Measurements from ENCODE around the gene TRPT1.

The TRPT1 gene

DNA sequence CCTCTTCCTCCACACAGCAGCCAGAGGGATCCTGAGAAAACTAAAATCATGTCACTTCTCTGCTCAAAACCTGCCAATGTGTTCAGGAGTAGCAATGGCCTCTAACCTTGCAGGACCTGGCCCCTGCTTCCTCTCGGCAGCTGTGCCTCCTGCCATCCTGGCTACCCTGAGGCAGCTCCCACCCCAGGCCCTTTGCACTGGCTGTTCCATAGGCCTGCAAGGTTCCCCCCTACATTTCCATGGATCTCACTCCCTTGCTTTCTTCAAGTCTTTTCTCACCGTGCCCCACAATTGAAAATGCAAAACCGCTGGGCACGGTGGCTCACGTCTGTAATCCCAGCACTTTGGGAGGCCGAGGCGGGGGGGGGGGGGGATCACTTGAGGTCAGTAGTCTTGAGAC is 42.1 kb downstream of the TRPT1 start:
- no peak overlapping the region for H2BK15ac ChIP-seq (ENCODE audit: low read length)
- peak overlapping the region in 1 of 2 donors; percentile 92 for H3K4me3 ChIP-seq (ENCODE audit: low read length in 2 of 2)
- no peaks in the 10 kb centered on the region for H3K27me3 ChIP-seq (ENCODE audit: control insufficient read depth in 3 of 3, insufficient read depth in 3 of 3, low read depth in 1 of 3, low read length in 3 of 3)
- peaks cover 10 to 16% of the 10 kb centered on the region in 2 donors for H3K4me1 ChIP-seq (ENCODE audit: control insufficient read depth in 2 of 2, insufficient read depth in 1 of 2, low read depth in 1 of 2, low read length in 2 of 2)
- no peak overlapping the region for H2BK5ac ChIP-seq (ENCODE audit: low read length)
- H4K91ac ChIP-seq (ENCODE audit: low read depth, low read length, poor library complexity) = no peak overlapping the region
- H3K9ac ChIP-seq (ENCODE audit: low read depth, low read length, poor library complexity) = no peak overlapping the region
- H3K4me2 ChIP-seq (ENCODE audit: insufficient read depth, low read length, poor library complexity, severe bottlenecking) = no peak overlapping the region
- no peak overlapping the region for H2BK120ac ChIP-seq (ENCODE audit: low read depth, low read length)
- peaks cover 3% of the 10 kb centered on the region for H3K79me1 ChIP-seq (ENCODE audit: low read depth, low read length)
- H3K14ac ChIP-seq (ENCODE audit: low read length) = no peak overlapping the region
- H3K36me3 ChIP-seq (replicated peaks in 1 of 2; ENCODE audit: control insufficient read depth in 2 of 2, insufficient read depth in 2 of 2, low read length in 2 of 2) = peaks cover 0 to 5% of the 10 kb centered on the region in 2 donors
- H3K9me3 ChIP-seq (replicated peaks in 1 of 2; ENCODE audit: control insufficient read depth in 2 of 2, insufficient read depth in 1 of 2, low read depth in 1 of 2, low read length in 2 of 2) = peaks cover 0 to 2% of the 10 kb centered on the region in 2 donors
- H2AFZ ChIP-seq (ENCODE audit: low read length) = no peak overlapping the region
- H3K18ac ChIP-seq (ENCODE audit: low read length) = no peak overlapping the region
- H3K27ac ChIP-seq (replicated peaks; ENCODE audit: low read length) = no peak overlapping the region
- H3K4ac ChIP-seq (ENCODE audit: low read length) = no peak overlapping the region
- H2BK12ac ChIP-seq (ENCODE audit: low read length) = no peak overlapping the region
- no peak for DNase-seq (ENCODE audit: low spot score)
- H4K8ac ChIP-seq (ENCODE audit: low read depth, low read length) = no peak overlapping the region
- H3K23ac ChIP-seq (ENCODE audit: low read depth, low read length, poor library complexity) = no peak overlapping the region
- WGBS, 2 donors (ENCODE audit: extremely low coverage in 2 of 2, insufficient read length in 2 of 2, insufficient replicate concordance in 1 of 2) = no CpG with 5 or more reads among the region's 7 CpGs
- no peak overlapping the region for H2AK5ac ChIP-seq (ENCODE audit: low read depth, low read length)

DNA sequence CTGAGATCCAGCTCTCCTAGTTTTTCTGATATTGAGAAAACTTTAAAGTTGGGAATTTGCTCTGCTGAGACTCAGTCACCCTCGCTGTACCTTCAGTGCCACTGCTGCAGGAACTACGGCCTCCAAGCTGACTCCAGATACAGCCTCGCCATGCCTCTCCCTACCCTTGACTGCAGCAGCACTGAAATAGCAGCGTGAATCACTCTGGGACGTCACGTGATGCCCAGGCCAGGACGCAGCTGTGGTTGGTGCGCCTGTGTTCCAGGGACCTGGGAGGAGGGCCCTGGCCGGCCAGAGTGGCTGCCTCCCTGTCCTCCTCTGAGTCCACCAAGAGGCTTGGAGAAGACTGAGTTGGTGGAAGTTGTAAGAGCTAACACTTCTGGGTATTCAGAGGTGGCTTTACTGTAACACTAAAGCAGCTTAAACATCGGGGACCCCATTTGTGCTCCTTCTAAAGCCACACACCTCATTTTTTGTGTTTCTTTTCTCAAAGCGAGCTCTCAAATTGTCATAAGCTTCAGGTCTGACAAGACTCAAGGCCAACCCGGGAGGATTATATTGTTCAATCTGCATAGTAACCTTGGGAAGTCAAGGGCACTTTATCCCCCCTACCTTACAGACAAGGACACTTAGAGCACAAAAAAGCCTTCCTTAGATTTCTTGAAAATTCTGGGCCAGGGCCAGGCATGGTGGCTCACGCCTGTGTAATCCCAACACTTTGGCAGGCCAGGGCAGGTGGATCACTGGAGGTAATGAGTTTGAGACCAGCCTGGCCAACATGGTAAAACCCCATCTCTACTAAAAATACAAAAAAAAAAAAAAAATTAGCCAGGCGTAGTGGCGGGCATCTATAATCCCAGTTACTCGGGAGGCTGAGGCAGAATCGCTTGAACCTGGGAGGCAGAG is 44.2 kb downstream of the TRPT1 start:
- Histone ChIP-seq H3K79me1 (ENCODE audit: low read depth, low read length) (peaks cover 3% of the 10 kb centered on the region), H3K4me1 (ENCODE audit: control insufficient read depth in 2 of 2, insufficient read depth in 1 of 2, low read depth in 1 of 2, low read length in 2 of 2) (peaks cover 10 to 16% of the 10 kb centered on the region in 2 donors), H3K14ac (ENCODE audit: low read length) (no peak overlapping the region), H3K9ac (ENCODE audit: low read depth, low read length, poor library complexity) (no peak overlapping the region), H3K23ac (ENCODE audit: low read depth, low read length, poor library complexity) (no peak overlapping the region), H3K9me3 (replicated peaks in 1 of 2; ENCODE audit: control insufficient read depth in 2 of 2, insufficient read depth in 1 of 2, low read depth in 1 of 2, low read length in 2 of 2) (no peaks in the 10 kb centered on the region), H3K36me3 (replicated peaks in 1 of 2; ENCODE audit: control insufficient read depth in 2 of 2, insufficient read depth in 2 of 2, low read length in 2 of 2) (no peaks in the 10 kb centered on the region), H3K4me3 (ENCODE audit: low read length in 2 of 2) (peak overlapping the region; percentile 18 to 44), H2AK5ac (ENCODE audit: low read depth, low read length) (no peak overlapping the region), H2BK120ac (ENCODE audit: low read depth, low read length) (no peak overlapping the region), H2BK5ac (ENCODE audit: low read length) (no peak overlapping the region), H4K91ac (ENCODE audit: low read depth, low read length, poor library complexity) (no peak overlapping the region), H3K27me3 (ENCODE audit: control insufficient read depth in 3 of 3, insufficient read depth in 3 of 3, low read depth in 1 of 3, low read length in 3 of 3) (no peaks in the 10 kb centered on the region), H3K4me2 (ENCODE audit: insufficient read depth, low read length, poor library complexity, severe bottlenecking) (no peak overlapping the region), H2BK12ac (ENCODE audit: low read length) (no peak overlapping the region), H2BK15ac (ENCODE audit: low read length) (no peak overlapping the region), H3K18ac (ENCODE audit: low read length) (no peak overlapping the region), H3K4ac (ENCODE audit: low read length) (no peak overlapping the region), H3K27ac (replicated peaks; ENCODE audit: low read length) (no peak overlapping the region), H4K8ac (ENCODE audit: low read depth, low read length) (no peak overlapping the region), H2AFZ (ENCODE audit: low read length) (peak overlapping the region; percentile 81)
- WGBS, 2 donors (ENCODE audit: extremely low coverage in 2 of 2, insufficient read length in 2 of 2, insufficient replicate concordance in 1 of 2) = no CpG with 5 or more reads among the region's 17 CpGs
- DNase-seq (ENCODE audit: low spot score) = no peak

DNA sequence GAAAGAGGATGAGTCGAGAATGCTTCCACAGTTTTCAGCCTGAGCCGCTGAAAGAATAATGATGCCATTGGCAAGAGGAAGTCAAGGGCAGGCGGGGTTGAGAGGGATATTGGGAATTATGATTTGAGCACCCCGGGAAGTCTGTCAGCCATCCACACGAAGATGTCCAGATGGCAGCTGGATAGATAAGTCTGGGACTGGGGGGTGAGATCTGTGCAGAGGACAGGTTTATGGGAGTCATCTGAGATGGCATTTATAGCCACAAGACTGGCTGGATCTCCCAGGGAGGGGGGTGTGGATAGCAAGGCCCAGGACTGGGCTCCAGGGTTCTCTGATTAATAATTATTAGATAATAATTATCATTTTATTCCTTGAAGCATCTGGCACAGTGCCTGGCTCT is 45.1 kb downstream of the TRPT1 start:
- no peak overlapping the region for H2BK15ac ChIP-seq (ENCODE audit: low read length)

DNA sequence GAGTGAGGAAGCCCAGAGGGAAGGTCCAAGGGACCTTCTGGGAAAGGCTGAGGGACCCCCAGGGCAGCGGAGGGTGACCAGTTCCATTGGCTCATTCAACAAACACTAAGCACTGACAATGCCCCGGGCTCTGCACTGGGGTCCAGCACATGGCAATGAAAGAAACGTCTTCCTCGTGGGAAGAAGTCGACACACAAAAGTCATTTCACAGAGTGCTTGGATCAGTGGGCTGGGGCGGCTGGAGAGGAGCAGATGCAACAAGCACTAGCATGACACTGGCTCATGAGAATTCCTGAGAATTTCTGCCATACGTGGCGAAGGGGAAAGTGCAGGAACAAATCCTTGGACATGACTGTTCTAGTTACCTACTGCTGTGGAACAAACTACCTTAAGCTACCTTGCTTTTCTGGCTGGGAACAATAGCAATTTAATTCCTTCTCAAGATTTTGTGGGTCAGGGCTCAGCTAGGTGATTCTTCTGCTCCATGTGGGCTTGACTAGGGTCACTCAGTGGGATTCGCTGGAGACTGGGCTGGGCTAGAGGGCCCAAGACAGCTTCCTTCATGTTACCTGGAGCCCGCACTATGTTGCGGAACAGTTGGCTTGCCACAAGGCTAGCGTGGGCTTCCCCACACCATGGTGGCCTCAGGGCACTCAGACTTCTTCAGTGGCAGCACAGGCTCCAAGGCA is 46.9 kb downstream of the TRPT1 start:
- H2BK12ac ChIP-seq (ENCODE audit: low read length) = no peak overlapping the region
- no peak overlapping the region for H2AFZ ChIP-seq (ENCODE audit: low read length)
- no peak for DNase-seq (ENCODE audit: low spot score)
- no CpG with 5 or more reads among the region's 12 CpGs for WGBS, 2 donors (ENCODE audit: extremely low coverage in 2 of 2, insufficient read length in 2 of 2, insufficient replicate concordance in 1 of 2)
- no peak overlapping the region for H2AK5ac ChIP-seq (ENCODE audit: low read depth, low read length)
- no peak overlapping the region for H4K91ac ChIP-seq (ENCODE audit: low read depth, low read length, poor library complexity)
- no peaks in the 10 kb centered on the region for H3K79me1 ChIP-seq (ENCODE audit: low read depth, low read length)
- H2BK15ac ChIP-seq (ENCODE audit: low read length) = no peak overlapping the region
- peaks cover 7 to 12% of the 10 kb centered on the region in 2 donors for H3K4me1 ChIP-seq (ENCODE audit: control insufficient read depth in 2 of 2, insufficient read depth in 1 of 2, low read depth in 1 of 2, low read length in 2 of 2)
- H2BK120ac ChIP-seq (ENCODE audit: low read depth, low read length) = no peak overlapping the region
- H3K18ac ChIP-seq (ENCODE audit: low read length) = no peak overlapping the region
- no peak overlapping the region for H2BK5ac ChIP-seq (ENCODE audit: low read length)
- H3K4ac ChIP-seq (ENCODE audit: low read length) = no peak overlapping the region
- no peaks in the 10 kb centered on the region for H3K27me3 ChIP-seq (ENCODE audit: control insufficient read depth in 3 of 3, insufficient read depth in 3 of 3, low read depth in 1 of 3, low read length in 3 of 3)
- H3K27ac ChIP-seq (replicated peaks; ENCODE audit: low read length) = no peak overlapping the region
- H3K9me3 ChIP-seq (replicated peaks in 1 of 2; ENCODE audit: control insufficient read depth in 2 of 2, insufficient read depth in 1 of 2, low read depth in 1 of 2, low read length in 2 of 2) = peaks cover 0 to 2% of the 10 kb centered on the region in 2 donors
- H3K4me2 ChIP-seq (ENCODE audit: insufficient read depth, low read length, poor library complexity, severe bottlenecking) = no peak overlapping the region
- no peak overlapping the region for H3K23ac ChIP-seq (ENCODE audit: low read depth, low read length, poor library complexity)
- no peak overlapping the region for H4K8ac ChIP-seq (ENCODE audit: low read depth, low read length)
- no peaks in the 10 kb centered on the region for H3K36me3 ChIP-seq (replicated peaks in 1 of 2; ENCODE audit: control insufficient read depth in 2 of 2, insufficient read depth in 2 of 2, low read length in 2 of 2)
- no peak overlapping the region for H3K9ac ChIP-seq (ENCODE audit: low read depth, low read length, poor library complexity)
- no peak overlapping the region for H3K14ac ChIP-seq (ENCODE audit: low read length)
- H3K4me3 ChIP-seq (ENCODE audit: low read length in 2 of 2) = no peak overlapping the region

More for the DNA sequence above, 45.1 kb downstream of the TRPT1 start:
- Histone ChIP-seq H3K23ac (ENCODE audit: low read depth, low read length, poor library complexity) (no peak overlapping the region), H3K27me3 (ENCODE audit: control insufficient read depth in 3 of 3, insufficient read depth in 3 of 3, low read depth in 1 of 3, low read length in 3 of 3) (no peaks in the 10 kb centered on the region), H3K14ac (ENCODE audit: low read length) (no peak overlapping the region), H3K4me1 (ENCODE audit: control insufficient read depth in 2 of 2, insufficient read depth in 1 of 2, low read depth in 1 of 2, low read length in 2 of 2) (peaks cover 10 to 16% of the 10 kb centered on the region in 2 donors), H3K18ac (ENCODE audit: low read length) (no peak overlapping the region), H3K9ac (ENCODE audit: low read depth, low read length, poor library complexity) (no peak overlapping the region), H3K4ac (ENCODE audit: low read length) (no peak overlapping the region), H4K91ac (ENCODE audit: low read depth, low read length, poor library complexity) (no peak overlapping the region), H2AFZ (ENCODE audit: low read length) (peak overlapping the region; percentile 81), H3K36me3 (replicated peaks in 1 of 2; ENCODE audit: control insufficient read depth in 2 of 2, insufficient read depth in 2 of 2, low read length in 2 of 2) (no peaks in the 10 kb centered on the region), H4K8ac (ENCODE audit: low read depth, low read length) (no peak overlapping the region), H2BK12ac (ENCODE audit: low read length) (no peak overlapping the region), H3K4me3 (ENCODE audit: low read length in 2 of 2) (no peak overlapping the region), H2AK5ac (ENCODE audit: low read depth, low read length) (no peak overlapping the region), H3K9me3 (replicated peaks in 1 of 2; ENCODE audit: control insufficient read depth in 2 of 2, insufficient read depth in 1 of 2, low read depth in 1 of 2, low read length in 2 of 2) (no peaks in the 10 kb centered on the region), H2BK120ac (ENCODE audit: low read depth, low read length) (no peak overlapping the region), H2BK5ac (ENCODE audit: low read length) (no peak overlapping the region), H3K4me2 (ENCODE audit: insufficient read depth, low read length, poor library complexity, severe bottlenecking) (no peak overlapping the region), H3K27ac (replicated peaks; ENCODE audit: low read length) (no peak overlapping the region), H3K79me1 (ENCODE audit: low read depth, low read length) (no peaks in the 10 kb centered on the region)
- DNase-seq (ENCODE audit: low spot score) = no peak
- no CpG with 5 or more reads among the region's 5 CpGs for WGBS, 2 donors (ENCODE audit: extremely low coverage in 2 of 2, insufficient read length in 2 of 2, insufficient replicate concordance in 1 of 2)
